NCI-H1417 treated with DMSO at 0.1 percent for 48 hours (cell line): ENCODE measurements around the gene MARK4.
"Not testable (repeated sequence)": the region's sequence is repeated elsewhere in the genome, so short reads cannot be mapped to it uniquely, and the experiment has no call there.

Experiments
- DNase-seq: peaks from one replicate; lab custom pipeline; 2025; lab: John Stamatoyannopoulos, UW

Gene MARK4

DNA sequence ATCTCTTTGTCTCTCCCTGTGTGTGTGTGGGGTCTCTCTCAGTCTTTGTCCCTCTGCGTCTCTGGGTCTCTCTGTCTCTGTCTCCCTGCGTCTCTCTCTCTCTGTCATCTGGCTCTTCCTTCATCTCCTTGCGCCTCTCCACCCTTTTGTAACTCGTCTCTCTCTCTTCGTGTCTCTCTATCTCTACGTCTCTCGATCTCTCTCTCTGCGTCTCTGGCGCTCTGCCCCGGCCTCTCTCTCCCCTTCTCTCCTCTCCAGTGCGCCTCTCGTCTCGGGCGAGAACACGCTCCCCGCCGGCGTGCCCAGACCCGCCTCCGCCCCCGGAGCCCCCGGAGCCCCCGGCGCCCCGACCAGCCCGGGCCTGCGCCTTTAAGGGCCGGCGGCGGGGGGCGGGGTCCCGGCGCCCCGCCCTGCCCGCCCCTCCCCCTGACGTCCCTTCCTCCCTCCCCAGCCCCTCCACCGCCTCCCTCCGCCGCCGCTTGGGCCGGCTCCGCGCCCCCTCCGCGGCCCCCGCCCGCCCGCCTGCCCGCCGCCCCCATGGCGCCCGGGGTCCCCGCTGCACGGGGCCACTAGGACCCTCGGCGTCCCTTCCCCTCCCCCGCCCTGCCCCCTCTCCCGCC lies at the start of gene MARK4:
MARK4 (plus strand) TSS at position 440 of the 620 bp plus-strand sequence. CDS start 318 bp downstream, outside the sequence.
- no peak for DNase-seq

DNA sequence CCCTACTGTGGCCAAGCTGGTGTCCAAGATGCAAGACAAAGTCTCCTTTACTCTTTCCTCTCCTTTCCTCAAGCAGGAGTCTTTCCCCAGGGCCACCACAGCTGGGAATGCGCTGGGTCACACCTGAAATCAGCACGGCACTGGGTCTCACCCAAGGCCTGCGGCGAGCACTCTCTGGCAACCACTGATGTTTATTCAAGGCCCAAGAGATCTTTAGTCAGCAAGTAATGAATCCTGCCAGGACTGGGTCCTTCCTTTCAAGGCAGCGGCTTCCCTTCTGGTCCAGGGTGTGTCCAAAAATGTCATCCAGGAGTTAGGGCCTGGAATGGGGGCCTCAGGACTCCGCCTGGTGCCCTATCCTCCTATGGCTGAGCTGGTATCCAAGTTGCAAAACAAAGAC lies 48.4 kb upstream of the MARK4 start:
- no peak for DNase-seq

DNA sequence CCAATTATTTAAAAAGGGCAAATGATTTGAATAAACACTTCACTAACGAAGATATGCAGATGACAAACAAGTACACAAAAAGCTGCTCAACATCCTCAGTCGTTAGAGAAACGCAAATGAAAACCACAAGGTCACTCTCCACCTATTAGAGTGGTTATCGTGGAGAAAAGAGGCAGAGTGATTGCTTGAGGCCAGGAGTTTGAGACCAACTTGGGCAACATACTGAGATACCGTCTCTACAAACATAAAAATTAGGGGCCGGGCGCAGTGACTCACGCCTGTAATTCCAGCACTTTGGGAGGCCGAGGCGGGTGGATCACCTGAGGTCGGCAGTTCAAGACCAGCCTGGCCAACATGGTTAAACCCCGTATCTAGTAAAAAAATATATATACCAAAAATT lies 45.3 kb upstream of the MARK4 start:
- DNase-seq = no peak

DNA sequence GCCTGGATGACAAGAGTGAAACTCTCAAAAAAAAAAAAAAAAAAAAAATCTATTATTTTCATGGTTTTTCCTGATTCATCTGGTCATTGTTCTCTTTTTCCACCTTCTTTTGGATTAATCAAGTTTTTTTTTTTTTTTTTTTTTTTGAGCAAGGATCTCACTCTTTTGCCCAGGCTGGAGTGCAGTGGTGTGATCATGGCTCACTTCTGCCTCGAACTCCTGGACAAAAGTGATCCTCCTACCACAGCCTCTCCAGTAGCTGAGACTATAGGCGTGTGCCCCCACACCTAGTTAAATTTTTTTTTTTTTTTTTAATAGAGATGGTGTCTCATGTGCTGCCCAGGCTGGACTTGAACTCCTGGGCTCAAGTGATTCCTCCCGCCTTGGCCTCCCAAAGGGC lies 44.7 kb upstream of the MARK4 start:
- no peak for DNase-seq

DNA sequence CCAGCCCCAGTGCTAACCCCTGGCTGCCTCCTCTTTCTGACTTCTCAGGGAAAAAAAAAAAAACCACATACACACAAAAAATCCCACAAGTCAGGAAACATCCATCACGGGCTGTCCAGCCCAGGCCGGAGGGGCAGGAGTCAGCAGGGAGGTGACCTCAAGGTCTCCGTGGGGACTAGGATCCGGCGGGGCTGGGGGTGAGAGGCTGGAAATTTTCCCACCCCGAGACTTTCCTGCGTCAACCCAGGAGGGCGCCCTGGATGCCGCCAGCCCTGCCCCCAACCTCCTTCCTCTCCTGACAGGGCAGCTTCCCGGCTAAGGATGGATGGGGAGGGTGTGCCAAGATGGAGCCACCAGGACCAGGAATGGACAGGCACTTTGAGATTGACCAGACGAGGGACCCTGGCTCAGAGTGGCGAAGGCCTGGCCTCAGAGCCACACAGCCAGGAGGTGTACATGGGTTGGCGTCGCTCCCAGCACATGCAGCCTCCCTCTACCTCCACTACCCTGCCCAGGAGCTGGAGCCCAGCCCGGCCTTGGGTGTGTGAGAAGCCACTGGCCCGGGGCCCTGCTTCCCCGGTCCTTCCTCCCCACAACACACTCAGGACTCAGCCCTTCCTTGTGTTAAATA lies 39.2 kb upstream of the MARK4 start:
- DNase-seq = no peak

DNA sequence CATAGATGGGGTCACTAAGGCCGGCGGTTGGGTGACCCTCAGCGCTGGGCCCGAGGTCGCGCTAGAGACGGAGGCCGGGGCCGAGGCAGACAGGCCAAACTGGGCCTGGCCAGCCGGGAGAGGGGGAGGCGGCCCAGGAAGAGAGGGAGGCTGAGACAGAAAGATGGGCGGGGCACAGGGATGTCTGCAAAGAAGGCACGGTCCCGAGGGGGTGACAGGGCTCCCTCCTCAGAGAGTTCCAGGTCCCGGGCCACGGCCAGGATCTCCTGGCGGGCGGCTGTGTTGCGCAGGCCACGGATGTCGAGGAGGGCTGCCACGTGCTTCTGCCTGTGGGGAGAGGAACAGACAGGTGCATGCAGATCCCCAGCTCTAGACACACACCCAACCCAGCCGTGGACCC lies 38.0 kb upstream of the MARK4 start:
- no peak for DNase-seq

DNA sequence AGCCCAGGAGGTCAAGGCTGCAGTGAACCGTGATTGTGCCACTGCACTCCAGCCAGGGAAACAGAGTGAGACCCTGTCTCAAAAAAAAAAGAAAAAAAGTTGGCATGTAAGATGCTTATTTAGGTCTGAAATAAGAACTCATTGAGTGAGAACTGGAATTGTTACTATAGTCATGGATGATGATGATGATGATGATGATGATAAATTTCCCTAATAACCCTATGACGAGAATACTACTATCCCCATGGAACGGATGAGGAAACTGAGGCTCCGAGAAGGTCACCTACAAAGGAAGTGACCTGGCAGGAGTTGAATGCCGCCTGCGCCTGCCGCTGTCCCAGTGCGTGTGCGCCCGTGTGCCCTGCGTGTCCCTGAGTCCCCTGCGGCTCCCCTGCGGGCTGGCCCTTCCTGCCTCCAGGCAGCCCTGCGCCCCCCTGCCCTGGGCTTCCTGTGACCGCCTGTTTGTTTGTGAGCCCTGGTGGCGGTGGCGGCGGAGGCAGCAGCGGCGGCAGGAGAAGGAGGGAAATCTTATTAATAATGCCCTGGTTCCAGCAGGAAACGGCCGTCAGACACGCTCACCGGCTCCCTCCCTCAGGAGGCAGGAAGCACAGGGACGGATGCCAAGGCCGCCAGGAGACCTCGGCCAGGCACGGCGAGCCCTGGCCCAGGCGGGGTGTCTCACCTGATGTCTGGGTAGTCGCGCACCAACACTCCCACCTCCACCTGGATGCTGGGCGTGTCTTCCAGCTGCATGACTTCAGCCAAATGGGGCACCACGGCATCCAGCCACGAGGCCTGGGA lies 35.5 kb upstream of the MARK4 start:
- DNase-seq = peak; percentile 8

DNA sequence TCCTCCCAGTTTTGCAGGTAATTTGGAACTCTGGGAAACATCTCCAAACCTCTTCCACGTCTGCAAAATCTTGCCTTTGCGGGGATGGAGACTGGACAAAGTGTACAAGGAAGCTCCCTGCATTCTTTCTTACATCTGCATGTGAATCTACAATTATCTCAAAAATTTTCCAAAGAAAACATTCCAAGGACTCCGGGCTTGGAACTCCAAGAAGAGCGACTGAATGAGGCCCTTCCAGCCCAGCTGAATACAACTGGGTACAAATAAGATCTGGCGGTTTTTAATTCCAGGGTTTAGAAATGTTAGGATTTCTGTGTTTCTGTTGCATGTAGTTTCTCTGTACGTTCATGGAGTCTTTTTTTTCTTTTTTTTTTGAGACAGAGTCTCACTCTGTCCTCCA lies 34.4 kb upstream of the MARK4 start:
- no peak for DNase-seq

DNA sequence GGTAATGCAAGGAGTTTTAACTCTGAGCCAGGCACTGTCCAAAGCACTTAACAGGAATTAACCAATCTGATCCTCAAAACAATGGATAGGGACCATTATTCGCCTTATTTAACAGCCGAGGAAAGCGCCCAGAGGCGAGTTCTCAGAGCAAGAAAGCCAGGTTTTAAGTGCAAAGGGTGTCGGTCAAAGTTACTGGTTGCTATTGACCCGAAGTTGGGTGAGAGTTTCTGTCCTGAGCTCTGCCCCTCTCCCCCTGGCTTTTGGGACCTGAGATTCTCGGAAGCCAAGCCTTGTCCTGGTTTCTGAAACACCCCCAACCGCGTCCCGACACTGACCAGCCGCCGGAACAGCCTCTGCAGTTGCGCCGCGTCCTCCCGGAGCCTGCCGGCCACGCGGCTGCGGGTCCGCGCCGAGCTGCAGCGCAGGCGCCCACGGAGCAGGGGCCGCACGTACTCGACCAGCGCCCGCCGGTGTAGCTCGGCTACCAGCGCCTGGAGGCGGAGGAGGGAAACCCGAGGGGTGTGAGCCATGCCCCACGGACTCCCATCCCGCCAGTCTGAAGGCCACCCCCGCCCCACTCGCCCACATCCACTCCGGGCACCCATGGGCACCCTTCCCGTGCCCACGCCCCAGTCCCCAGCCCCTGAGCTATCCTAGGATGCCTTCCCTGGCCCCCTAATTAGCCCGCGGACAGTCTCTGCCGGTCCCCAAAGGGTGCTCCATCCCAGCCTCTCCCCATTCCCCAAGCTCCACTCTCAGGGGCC lies 33.7 kb upstream of the MARK4 start:
- DNase-seq = no peak

DNA sequence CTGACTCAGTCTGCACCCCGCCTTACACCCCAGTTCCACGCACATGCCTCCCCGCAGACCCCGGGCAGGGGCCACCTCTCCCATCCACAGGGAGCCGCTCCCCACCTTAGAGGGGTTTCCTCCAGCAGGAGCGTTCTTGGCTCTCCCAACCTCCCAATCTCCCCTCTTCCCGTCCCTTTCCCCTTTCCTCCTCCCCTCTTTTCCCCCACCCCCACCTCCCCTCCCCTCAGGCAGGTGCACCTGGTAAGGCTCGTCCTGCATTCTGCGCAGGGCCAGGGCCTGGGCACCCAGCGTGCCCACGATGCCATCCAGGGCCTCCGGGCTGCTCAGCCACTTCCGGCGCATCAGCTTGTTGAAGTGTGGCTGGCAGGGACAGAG lies 33.1 kb upstream of the MARK4 start:
- DNase-seq = no peak

DNA sequence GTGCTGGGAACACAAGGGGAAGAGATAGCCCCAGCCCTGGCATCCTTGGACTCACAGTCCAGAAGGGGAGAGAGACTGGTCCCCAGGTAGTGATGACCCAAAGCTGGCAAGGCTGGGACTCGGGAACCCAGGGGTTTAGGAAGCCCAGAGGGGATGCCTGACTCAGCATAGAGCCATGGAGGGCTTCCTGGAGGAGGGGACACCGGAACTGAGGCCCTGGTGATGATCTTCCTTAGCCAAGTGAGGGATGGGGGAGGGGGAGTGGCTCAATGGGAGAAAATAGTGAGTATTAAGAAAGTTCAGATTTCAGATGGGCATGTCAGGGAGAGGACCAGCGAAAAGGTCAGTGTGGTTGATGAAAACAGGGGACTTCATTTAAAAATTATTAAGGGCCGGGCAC lies 32.6 kb upstream of the MARK4 start:
- no peak for DNase-seq

DNA sequence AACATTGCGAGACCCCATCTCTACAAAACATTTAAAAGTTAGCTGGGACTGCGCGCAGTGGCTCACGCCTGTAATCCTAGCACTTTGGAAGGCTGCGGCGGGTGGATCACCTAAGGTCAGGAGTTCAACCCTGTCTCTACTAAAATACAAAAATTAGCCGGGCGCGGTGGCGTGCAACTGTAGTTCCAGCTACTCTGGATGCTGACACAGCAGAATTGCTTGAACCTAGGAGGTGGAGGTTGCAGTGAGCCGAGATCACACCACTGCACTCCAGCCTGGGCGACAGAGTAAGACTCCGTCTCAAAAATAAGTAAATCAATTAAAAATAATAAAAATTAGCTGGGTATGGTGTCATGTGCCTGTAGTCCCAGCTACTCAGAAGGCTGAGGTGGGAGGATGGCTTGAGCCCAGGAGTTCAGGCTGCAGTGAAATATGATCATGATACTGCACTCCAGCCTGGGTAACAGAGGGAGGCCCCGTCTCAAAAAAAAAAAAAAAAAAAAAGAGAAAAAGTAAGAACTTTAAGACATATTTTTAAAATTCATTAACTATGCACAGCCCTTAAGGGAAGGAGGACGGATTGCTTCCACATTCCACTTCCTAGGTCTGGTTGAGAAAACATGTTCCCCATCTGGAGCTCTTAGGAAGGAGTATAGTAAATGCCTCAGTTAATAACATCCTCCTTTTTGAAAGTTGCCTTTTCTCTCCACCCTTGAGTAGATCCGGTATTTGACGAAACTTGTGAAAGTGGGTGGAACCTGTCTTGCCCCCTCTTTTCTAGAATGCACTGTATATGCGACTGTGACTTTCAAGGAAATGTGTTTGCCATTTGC lies 31.9 kb upstream of the MARK4 start:
- no peak for DNase-seq

DNA sequence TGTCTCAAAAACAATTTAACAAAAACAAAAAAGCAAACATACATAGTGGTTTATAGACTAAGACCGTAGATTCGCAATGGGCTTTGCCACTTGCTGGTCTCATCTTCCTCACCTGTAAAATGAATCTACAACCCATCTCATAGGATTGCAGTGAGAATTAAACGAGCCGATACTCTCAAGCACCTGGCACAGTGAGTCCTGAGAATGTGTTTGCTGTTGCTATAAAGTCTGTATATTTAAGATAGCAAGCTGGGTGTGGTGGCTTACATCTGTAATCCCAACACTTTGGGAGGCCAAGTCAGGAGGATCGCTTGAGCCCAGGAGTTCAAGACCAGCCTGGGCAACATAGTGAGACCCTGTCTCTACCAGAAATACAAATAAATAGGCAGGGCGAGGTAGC lies 28.3 kb upstream of the MARK4 start:
- no peak for DNase-seq

DNA sequence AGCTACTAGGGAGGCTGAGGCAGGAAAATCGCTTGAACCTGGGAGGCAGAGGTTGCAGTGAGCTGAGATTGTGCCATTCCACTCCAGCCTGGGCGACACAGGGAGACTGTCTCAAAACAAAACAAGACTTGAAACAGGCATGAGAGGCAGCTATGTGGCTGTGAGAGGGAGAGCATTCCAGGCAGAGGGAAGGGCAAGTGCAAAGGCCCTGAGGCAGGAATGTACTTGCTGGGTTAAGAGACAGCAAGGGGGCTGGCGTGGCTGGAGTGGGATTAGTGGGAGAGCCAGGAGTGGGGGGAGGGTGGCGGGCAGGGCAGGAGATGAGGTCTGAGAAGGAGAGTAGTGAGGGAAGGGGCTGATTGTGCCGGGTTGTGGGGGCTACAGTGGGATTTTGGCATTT lies 27.2 kb upstream of the MARK4 start:
- no peak for DNase-seq

DNA sequence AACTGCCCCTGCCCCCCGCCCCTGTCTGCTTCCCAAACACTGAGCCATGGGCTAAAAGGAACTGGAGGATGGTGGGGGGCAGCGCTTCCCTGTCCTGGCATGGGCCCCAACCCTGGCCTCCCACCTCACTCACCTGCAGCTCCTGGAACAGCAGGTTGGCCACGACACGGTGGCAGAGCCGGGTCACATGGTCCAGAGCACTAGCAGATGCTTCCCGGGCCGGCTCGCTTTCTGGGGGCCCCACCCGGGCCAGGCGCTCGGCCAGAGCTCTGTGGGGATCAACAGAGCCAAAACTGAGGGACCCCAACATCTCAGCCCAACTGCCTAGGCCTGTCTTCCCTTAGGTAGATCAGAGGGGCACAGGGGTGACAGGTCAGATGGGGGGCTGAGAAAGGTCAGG lies 26.4 kb upstream of the MARK4 start:
- DNase-seq = no peak

DNA sequence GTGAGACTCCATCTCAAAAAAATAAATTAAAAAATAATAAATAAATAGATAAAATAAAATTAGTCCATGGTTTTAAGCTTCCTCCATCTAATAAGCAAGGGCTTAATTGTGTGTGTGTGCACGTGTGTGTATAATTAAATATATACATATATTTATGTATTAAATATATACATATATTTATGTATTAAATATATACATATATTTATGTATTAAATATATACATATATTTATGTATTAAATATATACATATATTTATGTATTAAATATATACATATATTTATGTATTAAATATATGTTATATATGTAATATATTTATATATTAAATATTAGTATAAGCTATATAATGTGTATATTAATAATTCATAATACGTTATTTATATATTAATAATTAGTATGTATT lies 22.0 kb upstream of the MARK4 start:
- not testable (repeated sequence) for DNase-seq

DNA sequence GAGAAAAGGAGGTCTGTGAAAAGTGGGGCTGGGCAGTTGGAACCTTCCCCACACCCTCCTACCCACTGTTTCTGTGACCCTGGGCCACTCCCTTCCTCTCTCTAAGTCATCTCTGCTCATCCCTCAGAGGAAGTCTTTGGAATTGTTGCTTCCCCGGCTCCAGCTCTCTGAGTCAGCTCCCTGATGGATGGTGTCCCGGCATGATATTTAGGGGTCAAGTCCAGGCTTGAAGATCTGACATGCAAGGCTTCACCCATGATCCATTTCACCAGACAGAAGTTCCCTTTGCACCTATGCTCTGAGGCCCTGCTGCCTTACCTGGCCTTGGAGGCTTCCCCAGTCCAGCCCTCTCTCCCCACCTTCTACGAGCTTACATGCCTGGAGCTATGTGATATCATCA lies 19.2 kb upstream of the MARK4 start:
- no peak for DNase-seq

DNA sequence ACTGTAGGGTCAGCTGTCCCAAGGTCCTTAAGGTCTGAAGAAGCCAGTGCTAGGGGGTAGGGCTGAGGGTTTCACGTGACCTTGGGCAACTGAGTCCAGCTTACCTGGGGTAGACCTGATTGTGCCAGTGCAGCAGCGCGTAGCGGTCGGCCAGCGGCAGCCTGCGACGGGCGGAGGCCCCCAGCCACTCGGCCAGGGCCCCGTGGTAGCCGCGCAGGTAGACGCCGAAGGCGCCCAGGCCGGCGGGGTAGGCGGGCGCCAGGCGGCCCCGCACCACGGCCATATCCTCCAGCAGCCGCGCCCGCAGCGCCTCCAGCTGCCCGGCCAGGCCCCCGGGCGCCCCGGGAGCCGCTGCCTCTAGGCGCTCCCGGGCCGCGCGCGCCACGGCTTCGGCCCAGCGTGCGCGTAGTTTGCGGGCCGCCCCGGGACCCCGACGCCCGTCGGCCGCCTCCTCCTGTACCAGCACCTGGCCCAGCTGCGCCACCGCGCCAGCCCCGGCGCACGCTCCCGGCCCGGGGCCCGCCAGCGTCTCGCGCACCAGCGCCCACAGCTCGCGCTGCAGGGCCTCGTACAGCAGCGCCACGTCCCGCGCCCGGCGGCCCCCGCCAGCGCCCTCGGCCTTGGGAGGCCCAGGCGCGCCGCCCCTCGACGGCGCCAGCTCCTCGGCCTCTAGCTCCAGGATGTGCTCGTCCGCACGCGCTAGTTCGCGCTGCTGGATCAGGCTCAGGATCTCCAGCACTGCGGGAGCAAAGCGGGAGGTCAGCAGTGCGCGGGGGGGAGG lies 16.8 kb upstream of the MARK4 start:
- no peak for DNase-seq

DNA sequence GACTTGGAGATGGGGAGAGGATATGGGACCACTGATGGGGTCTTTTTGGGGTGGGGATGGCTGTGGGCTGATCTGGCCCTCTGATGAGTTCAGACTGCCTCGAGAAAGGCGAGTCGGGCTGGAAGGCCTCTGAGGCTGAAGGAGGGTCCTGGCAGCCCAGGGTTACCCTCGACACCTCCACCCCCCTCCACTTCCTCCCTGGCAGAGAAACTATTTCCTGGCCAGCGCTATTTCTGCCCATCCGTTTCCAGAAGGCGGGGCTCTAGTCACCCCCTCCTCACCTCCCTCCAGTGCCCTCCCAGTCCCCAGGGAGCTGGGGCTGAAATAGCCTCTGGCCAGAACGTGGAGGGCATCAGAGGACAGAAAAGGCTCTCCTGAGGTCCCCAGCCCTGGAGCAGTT lies 15.6 kb upstream of the MARK4 start:
- no peak for DNase-seq

DNA sequence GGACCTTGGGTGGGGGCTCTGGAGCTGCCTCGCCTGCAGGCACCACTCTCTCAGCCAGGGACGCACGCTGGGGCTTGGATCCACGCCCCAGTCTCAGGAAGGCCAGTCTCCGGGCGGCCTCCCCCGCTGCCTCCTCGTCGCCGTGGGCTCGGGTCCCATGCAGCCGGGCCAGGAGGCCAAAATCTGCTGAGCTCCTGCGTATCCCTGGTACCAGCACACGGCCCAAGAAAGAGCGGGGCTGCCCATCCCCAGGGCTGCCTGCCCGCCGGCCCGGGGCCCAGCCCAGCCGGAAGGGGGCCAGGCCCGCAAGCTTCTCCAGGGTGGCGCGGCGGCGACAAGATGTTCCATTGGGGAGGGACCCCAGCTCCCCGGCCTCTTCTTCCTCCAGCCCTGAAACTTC lies 12.5 kb upstream of the MARK4 start:
- DNase-seq = no peak

DNA sequence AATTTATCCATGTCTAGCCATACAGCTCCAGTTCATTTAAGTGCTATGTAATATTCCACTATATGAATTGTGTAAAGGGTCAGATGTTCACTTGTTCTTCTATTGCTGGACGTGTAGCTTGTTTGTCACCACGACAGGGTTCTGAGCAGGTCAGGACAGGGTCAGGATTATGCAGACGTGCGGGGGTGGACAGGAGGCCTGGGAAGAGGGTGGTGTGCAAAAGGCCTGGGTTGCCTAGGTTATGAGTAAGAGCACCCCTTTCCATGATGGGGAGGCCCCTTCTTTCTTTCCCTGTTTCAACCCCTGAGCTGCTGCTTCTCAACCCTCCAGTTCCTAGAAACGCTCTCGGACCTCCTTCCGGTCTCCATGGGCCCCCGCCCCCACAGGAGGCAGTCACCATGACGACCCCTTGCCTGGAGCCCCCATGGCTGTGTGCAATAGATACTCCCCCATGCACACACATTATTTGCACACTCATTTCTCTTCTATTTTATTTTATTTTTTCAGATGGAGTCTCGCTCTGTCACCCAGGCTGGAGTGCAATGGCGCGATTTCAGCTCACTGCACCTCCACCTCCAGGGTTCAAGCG lies 7.8 kb upstream of the MARK4 start:
- DNase-seq = no peak
